ENCODE measurements around the gene PILRB.
"Not testable (repeated sequence)": the region's sequence is repeated elsewhere in the genome, so short reads cannot be mapped to it uniquely, and the experiment has no call there.

PILRB gene

GRCh38 chr7:100344560-100345287 lies 13.2 kb upstream of the PILRB start:
- H3K4me3 ChIP-seq (ENCODE audit: low read length): peak overlapping the region; percentile 77
- H3F3A ChIP-seq (ENCODE audit: control insufficient read depth, insufficient read depth): peaks cover 22% of the 10 kb centered on the region
- not testable (repeated sequence) for H3K9me3 ChIP-seq (ENCODE audit: control insufficient read depth, insufficient read depth, low read length); H3K9me2 ChIP-seq (replicated peaks; ENCODE audit: control insufficient read depth, low read length); H4K20me1 ChIP-seq (ENCODE audit: control insufficient read depth, insufficient read depth, low read depth, low read length); H3K27me3 ChIP-seq (ENCODE audit: control insufficient read depth, low read length)
- H3K4me1 ChIP-seq (ENCODE audit: control insufficient read depth, low read length): peaks cover 55% of the 10 kb centered on the region
- TF ChIP-seq, protein P1, sequence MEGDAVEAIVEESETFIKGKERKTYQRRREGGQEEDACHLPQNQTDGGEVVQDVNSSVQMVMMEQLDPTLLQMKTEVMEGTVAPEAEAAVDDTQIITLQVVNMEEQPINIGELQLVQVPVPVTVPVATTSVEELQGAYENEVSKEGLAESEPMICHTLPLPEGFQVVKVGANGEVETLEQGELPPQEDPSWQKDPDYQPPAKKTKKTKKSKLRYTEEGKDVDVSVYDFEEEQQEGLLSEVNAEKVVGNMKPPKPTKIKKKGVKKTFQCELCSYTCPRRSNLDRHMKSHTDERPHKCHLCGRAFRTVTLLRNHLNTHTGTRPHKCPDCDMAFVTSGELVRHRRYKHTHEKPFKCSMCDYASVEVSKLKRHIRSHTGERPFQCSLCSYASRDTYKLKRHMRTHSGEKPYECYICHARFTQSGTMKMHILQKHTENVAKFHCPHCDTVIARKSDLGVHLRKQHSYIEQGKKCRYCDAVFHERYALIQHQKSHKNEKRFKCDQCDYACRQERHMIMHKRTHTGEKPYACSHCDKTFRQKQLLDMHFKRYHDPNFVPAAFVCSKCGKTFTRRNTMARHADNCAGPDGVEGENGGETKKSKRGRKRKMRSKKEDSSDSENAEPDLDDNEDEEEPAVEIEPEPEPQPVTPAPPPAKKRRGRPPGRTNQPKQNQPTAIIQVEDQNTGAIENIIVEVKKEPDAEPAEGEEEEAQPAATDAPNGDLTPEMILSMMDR (IDR thresholded peaks at IDR 0.05; ENCODE audit: low read depth, low read length, poor library complexity, severe bottlenecking): peak; percentile 91
- H3K4me2 ChIP-seq (ENCODE audit: low read length): peak overlapping the region; percentile 99
- H3K79me2 ChIP-seq (ENCODE audit: control insufficient read depth, low read length): peaks cover 53% of the 10 kb centered on the region
- H3K36me3 ChIP-seq (ENCODE audit: control insufficient read depth, low read length): peaks cover 77% of the 10 kb centered on the region
- peak overlapping the region; percentile 98 for H3K27ac ChIP-seq (ENCODE audit: low read depth, low read length)

- Histone ChIP-seq H3K4me2 (ENCODE audit: low read length) (peak overlapping the region; percentile 48), H3K79me2 (ENCODE audit: control insufficient read depth, low read length) (peaks cover 52% of the 10 kb centered on the region), H3K4me1 (ENCODE audit: control insufficient read depth, low read length) (peaks cover 54% of the 10 kb centered on the region), H3K27ac (ENCODE audit: low read depth, low read length) (peak overlapping the region; percentile 98), H3K36me3 (ENCODE audit: control insufficient read depth, low read length) (peaks cover 80% of the 10 kb centered on the region), H3K4me3 (ENCODE audit: low read length) (peak overlapping the region; percentile 23; the same call in 1 of the 2 replicates), H3F3A (ENCODE audit: control insufficient read depth, insufficient read depth) (peaks cover 22% of the 10 kb centered on the region)
- not testable (repeated sequence) for H3K9me3 ChIP-seq (ENCODE audit: control insufficient read depth, insufficient read depth, low read length); H3K9me2 ChIP-seq (replicated peaks; ENCODE audit: control insufficient read depth, low read length); H4K20me1 ChIP-seq (ENCODE audit: control insufficient read depth, insufficient read depth, low read depth, low read length); H3K27me3 ChIP-seq (ENCODE audit: control insufficient read depth, low read length)
Measured at GRCh38 chr7:100345288-100345672, 12.6 kb upstream of the PILRB start.

DNA sequence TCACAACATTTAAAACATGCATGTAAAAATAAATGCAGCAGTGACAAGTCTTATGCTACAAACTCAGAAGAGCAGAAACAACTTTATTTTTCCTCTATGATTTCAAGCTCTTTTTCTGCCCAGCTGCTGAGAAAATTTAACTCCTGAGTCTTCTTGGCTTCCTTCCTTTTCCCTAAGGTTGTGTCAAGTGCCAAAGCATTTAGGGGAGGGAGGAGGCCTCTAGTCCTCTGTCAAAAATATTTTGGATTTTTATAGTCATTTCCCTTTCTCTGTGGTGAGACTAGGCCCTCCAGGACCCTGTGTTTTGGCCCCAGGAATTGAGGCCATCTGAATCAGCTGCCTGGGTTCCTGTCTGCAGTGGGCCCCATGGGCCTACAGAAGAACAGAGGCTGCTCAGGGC lies 11.0 kb upstream of the PILRB start:
- Histone ChIP-seq H3K27ac (ENCODE audit: low read depth, low read length) (no peak overlapping the region), H3K4me2 (ENCODE audit: low read length) (no peak overlapping the region), H3K79me2 (ENCODE audit: control insufficient read depth, low read length) (peaks cover 40% of the 10 kb centered on the region), H4K20me1 (ENCODE audit: control insufficient read depth, insufficient read depth, low read depth, low read length) (peaks cover 10% of the 10 kb centered on the region; the same call in 1 of the 2 replicates), H3K9me2 (replicated peaks; ENCODE audit: control insufficient read depth, low read length) (no peaks in the 10 kb centered on the region), H3K4me3 (ENCODE audit: low read length) (no peak overlapping the region), H3K27me3 (ENCODE audit: control insufficient read depth, low read length) (no peaks in the 10 kb centered on the region), H3F3A (ENCODE audit: control insufficient read depth, insufficient read depth) (peaks cover 17% of the 10 kb centered on the region), H3K36me3 (ENCODE audit: control insufficient read depth, low read length) (peaks cover 81% of the 10 kb centered on the region), H3K4me1 (ENCODE audit: control insufficient read depth, low read length) (peaks cover 47% of the 10 kb centered on the region), H3K9me3 (ENCODE audit: control insufficient read depth, insufficient read depth, low read length) (no peaks in the 10 kb centered on the region)
- TF ChIP-seq, protein P1 (IDR thresholded peaks at IDR 0.05; ENCODE audit: low read depth, low read length, poor library complexity, severe bottlenecking): no peak
- no peak for TF ChIP-seq EZH2phosphoT487 (IDR thresholded peaks at IDR 0.05; ENCODE audit: borderline replicate concordance, low read length)

DNA sequence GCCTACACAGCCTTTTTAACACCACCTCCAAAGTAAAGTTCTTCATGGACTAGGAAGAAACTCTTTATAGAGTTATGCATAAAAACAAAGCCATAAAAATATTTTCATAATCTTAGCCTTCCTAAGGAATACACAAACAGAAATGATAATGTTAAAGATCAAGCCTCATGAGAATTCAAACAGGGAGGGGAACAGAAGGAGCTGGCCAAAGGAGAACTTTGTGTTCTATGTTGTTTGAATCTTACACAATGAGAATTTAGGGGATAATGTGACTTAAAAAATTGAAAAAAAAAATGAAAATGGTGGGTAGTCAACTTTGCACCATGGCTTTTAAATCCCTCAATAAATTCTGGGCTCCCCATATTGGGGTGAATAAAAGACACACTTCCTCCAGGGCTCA lies 9.1 kb upstream of the PILRB start:
- Histone ChIP-seq H3K9me3 (ENCODE audit: control insufficient read depth, insufficient read depth, low read length) (no peaks in the 10 kb centered on the region), H4K20me1 (ENCODE audit: control insufficient read depth, insufficient read depth, low read depth, low read length) (peaks cover 6% of the 10 kb centered on the region; the same call in 1 of the 2 replicates), H3K9me2 (replicated peaks; ENCODE audit: control insufficient read depth, low read length) (no peaks in the 10 kb centered on the region), H3K4me2 (ENCODE audit: low read length) (no peak overlapping the region), H3K27me3 (ENCODE audit: control insufficient read depth, low read length) (no peaks in the 10 kb centered on the region), H3K36me3 (ENCODE audit: control insufficient read depth, low read length) (peaks cover 80% of the 10 kb centered on the region), H3K27ac (ENCODE audit: low read depth, low read length) (no peak overlapping the region), H3F3A (ENCODE audit: control insufficient read depth, insufficient read depth) (peaks cover 8% of the 10 kb centered on the region), H3K4me3 (ENCODE audit: low read length) (no peak overlapping the region), H3K4me1 (ENCODE audit: control insufficient read depth, low read length) (peaks cover 44% of the 10 kb centered on the region), H3K79me2 (ENCODE audit: control insufficient read depth, low read length) (peaks cover 24% of the 10 kb centered on the region)
- TF ChIP-seq, protein P1 (IDR thresholded peaks at IDR 0.05; ENCODE audit: low read depth, low read length, poor library complexity, severe bottlenecking): no peak
- TF ChIP-seq EZH2phosphoT487 (IDR thresholded peaks at IDR 0.05; ENCODE audit: borderline replicate concordance, low read length): no peak
